HG03135 (cell line): ENCODE data around the gene SPATA33.
"Not testable (repeated sequence)": the region's sequence is repeated elsewhere in the genome, so short reads cannot be mapped to it uniquely, and the experiment has no call there.

Experiments used
- ATAC-seq: cut with Tn5 transposase; IDR thresholded peaks from one replicate; pipeline ENCODE4 v1.9.1; 2021; ENCODE audit warnings: mild to moderate bottlenecking, moderate library complexity; ENCODE audit not compliant: unreplicated experiment

SPATA33 gene

GRCh38 chr16:89658221-89658879, 714 bp downstream of the SPATA33 start:
- ATAC-seq: peak; percentile 14

DNA sequence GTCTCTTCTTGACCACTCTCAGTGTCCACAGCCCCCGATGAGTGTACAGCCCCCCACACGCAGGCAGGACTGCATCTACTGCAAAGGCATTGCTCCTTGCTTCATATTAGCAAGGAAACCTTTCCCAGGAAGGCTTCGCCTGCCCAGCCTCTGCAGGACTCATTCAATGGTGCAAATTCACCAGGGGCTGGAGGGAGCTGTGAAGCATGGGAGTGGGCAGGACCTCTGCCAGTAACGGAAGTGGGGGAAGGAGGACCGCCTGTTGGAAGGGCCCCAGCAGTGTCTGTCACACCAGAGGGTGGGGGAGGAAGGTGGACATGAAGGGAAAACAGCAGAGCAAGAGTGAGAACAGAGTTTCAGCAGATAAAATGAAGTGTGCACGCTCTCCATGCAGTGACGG, 2.5 kb downstream of the SPATA33 start:
- ATAC-seq: no peak

DNA sequence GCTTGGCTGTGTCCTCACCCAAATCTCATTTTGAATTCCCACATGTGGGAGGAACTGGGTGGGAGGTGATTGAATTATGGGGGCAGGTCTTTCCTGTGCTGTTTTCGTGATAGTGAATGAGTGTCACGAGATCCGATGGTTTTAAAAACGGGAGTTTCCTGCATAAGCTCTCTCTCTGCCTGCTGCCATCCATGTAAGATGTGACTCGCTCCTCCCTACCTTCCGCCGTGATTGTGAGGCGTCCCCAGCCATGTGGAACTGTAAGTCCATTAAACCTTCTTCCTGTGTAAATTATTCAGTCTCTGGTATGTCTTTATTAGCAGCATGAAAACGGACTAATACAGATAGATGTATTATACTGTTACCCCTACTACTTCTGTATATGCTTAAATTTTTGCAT, 3.6 kb downstream of the SPATA33 start:
- no peak for ATAC-seq

GRCh38 chr16:89664238-89664637, 6.6 kb downstream of the SPATA33 start:
- ATAC-seq: not testable (repeated sequence)

GRCh38 chr16:89667000-89667399, 9.4 kb downstream of the SPATA33 start:
- not testable (repeated sequence) for ATAC-seq

- ATAC-seq: no peak
Measured at GRCh38 chr16:89667633-89668032, 10.0 kb downstream of the SPATA33 start.

DNA sequence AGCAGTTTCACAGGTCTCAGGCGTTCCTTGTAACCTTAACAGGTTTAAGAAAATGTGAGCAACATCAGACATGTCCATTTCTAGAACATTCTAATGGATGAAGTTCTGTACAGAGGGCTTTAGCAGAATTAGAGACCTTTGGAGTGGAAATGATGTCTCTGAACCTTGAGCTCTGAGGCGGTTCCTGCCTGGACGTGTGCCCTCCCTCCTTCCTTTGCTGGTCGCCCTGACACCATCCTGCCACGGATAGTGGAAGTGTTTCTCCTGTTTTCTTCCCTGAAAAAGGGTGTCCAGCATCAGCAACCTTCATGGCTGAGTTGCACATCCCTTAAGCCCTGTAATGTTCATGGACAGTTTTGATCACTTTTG, 11.1 kb downstream of the SPATA33 start:
- no peak for ATAC-seq

DNA sequence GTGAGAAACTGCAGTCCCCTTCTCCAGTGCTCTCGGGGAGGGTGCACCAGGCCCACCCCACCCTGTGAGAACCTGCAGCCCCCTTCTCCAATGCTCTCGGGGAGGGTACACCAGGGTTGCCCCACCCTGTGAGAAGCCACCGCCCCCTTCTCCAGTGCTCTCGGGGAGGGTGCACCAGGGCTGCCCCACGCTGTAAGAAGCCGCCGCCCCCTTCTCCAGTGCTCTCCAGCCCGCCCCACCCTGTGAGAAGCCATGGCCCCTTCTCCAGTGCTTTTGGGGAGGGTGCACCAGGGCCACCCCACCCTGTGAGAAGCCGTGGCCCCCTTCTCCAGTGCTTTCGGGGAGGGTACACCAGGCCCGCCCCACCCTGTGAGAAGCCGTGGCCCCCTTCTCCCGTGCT, 12.1 kb downstream of the SPATA33 start:
- ATAC-seq: no peak

- ATAC-seq: no peak
Measured at GRCh38 chr16:89670496-89671431, 13.1 kb downstream of the SPATA33 start.

DNA sequence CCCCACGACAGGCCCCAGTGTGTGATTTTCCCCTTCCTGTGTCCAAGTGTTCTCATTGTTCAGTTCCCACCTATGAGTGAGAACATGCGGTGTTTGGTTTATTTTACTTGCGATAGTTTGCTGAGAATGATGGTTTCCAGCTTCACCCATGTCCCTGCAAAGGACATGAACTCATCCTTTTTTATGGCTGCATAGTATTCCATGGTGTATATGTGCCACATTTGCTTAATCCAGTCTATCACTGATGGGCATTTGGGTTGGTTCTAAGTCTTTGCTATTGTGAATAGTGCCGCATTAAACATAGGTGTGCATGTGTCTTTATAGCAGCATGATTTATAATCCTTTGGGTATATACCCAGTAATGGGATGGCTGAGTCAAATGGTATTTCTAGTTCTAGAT, 13.9 kb downstream of the SPATA33 start:
- not testable (repeated sequence) for ATAC-seq

GRCh38 chr16:89672177-89672941, 14.7 kb downstream of the SPATA33 start:
- no peak for ATAC-seq

- ATAC-seq: no peak
Measured at GRCh38 chr16:89678258-89678657, 20.6 kb downstream of the SPATA33 start.

DNA sequence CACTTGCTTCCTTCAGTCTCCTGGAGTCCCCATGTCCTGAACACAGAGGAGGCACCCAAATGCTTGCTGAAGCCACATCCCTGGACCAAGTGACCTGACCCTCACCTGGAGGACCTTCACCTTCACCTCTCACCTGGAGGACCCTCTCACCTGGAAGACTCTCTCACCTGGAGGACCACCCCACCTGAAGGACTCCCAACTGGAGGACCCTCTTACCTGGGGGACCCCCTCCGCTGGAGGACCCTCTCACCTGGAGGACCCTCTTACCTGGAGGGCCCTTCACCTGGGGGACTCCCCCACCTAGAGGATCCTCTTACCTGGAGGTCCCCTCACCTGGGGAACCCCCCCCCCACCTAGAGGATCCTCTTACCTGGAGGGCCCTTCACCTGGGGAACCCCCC, 28.3 kb downstream of the SPATA33 start:
- no peak for ATAC-seq

GRCh38 chr16:89686520-89687091, 29.0 kb downstream of the SPATA33 start, which contains the start of gene CDK10:
Gene CDK10, plus strand, starts transcription at chr16:89686689. Its CDS starts 22 bp downstream, at chr16:89686711.
- ATAC-seq: peak; percentile 73

- ATAC-seq: peak; percentile 41
Measured at GRCh38 chr16:89687092-89687940, 29.7 kb downstream of the SPATA33 start.

DNA sequence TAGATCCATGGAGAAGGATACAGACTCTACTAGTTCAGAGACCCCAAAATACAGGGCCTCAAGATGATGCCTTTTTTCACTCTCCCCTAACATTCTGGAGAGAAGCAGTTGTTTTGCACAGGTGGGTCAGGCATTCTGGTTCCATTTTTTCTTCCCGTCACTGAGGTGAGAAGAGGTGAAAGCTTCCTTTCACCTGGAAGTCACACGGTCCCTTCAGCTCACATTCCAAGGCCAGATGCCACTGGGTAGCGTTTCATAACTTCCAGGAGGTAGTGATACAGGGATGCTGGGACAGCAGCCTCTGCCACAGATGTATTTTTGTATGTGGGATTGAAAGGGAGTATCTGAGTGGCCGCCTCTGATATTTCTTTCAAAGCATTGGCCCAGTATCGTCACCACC, 30.8 kb downstream of the SPATA33 start:
- ATAC-seq: no peak

- no peak for ATAC-seq
Measured at GRCh38 chr16:89689142-89689541, 31.5 kb downstream of the SPATA33 start.

DNA sequence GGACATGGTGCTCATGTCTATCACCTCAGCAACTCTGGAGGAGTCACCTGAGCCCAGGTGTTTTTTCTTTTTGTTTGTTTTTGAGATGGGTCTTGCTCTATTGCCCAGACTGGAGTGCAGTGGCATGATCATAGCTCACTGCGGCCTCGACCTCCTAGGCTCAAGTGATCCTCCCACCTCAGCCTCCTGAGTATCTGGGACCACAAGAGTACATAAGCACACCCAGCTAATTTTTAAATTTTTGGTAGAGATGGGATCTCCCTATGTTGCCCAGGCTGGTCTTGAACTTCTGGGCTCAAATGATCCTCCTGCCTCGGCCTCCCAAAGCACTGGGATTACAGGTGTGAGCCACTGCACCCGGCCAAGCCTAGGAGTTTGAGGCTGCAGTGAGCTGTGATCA, 32.0 kb downstream of the SPATA33 start:
- not testable (repeated sequence) for ATAC-seq

GRCh38 chr16:89690392-89690901, 32.8 kb downstream of the SPATA33 start:
- no peak for ATAC-seq
